Cardiac septum (tissue), 1 donor: ENCODE data around the gene MAMSTR. TPM values are rescaled to one million over a fixed set of nuclear protein-coding genes. Genes with fewer than 3 reads are reported as not detected.

Experiments used
- DNase-seq: peaks from one replicate; pipeline ENCODE4 v3.0.0-alpha.2; 2020; ENCODE audit warnings: low spot score
- intact Hi-C: fragments of 100-400 bp; cut with DNase I; formaldehyde crosslinking; loops from one replicate; pipeline ENCODE4 v1.14.0; 2022
- total RNA-seq: library from RNA; stranded (reverse); fragmentation: NEBNext Ultra II Directional; extraction: Animal tissue kit (Norgen Biotek cat#: 25700); gene quantifications from one replicate; pipeline ENCODE4 v1.2.1, GENCODE V29; 2021
- donor health status: DM: no; HTN: no; CAD: no.

The MAMSTR gene
- total RNA-seq, 1 donor from 2014 or later = 3.2 TPM

DNA sequence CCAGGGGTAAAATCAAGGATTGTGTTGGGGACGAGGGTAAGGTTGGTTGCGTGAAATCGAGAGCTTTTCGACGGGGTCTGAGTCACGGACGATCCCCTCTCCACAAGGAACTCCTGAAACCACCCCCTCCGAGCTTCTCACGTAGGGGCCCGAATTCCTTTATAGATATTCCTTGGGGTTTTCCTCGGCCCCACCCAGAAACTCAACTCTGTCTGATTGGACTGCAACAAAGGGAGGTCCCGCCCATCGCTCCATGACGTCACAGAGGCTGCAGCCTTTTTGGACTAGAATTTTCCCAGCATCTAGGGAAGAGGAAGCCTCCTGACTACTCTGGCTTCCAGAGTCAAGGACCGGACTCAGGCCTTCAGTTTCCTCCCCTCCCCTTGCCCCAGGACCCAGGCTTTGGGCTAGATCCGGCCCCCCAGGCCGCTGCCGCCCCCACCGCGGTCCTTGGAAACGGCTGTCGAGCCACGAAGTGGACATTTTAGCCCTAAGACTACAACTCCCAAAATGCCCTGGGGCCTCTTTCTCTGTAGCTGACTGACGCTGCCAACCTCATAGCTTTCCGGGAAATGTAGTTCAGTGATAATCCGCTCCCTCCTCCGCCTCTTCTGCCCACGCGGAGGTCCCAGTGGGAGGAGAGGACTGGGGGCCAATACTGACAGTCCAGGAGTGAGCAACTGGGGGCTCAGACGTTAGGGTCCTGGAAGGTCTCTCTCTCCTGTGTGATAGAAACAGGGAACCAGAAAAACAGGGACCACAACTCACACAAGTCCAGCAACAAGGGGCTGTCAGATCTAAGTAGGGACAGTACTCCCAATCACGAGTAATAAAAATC, 27.4 kb upstream of the MAMSTR start, which contains the start of gene IZUMO1:
IZUMO1 (minus strand) TSS at position 172 of the 838 bp plus-strand sequence. CDS start 1,050 bp downstream, outside the sequence.
- peak; percentile 85 for DNase-seq
- intact Hi-C loops = no loop called here

DNA sequence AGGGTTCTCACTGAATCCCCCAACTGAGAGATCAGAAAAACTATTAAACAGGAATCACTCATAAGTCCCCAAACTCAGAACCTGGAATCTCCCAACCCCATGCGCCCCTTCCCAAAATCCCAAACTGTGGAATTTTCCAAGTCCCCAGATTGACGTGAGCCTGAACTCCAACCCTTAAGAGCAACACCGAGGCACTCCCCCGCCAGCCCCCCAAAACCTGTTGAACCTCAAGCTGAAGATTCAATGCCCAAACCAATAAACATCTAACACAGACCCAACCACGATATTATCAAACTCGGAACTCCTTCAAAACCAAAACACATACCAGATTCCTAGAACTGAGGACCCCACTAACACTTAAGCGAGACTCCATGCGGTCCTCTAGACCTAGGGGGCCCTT, 26.6 kb upstream of the MAMSTR start:
- intact Hi-C loops = no loop called here
- no peak for DNase-seq

DNA sequence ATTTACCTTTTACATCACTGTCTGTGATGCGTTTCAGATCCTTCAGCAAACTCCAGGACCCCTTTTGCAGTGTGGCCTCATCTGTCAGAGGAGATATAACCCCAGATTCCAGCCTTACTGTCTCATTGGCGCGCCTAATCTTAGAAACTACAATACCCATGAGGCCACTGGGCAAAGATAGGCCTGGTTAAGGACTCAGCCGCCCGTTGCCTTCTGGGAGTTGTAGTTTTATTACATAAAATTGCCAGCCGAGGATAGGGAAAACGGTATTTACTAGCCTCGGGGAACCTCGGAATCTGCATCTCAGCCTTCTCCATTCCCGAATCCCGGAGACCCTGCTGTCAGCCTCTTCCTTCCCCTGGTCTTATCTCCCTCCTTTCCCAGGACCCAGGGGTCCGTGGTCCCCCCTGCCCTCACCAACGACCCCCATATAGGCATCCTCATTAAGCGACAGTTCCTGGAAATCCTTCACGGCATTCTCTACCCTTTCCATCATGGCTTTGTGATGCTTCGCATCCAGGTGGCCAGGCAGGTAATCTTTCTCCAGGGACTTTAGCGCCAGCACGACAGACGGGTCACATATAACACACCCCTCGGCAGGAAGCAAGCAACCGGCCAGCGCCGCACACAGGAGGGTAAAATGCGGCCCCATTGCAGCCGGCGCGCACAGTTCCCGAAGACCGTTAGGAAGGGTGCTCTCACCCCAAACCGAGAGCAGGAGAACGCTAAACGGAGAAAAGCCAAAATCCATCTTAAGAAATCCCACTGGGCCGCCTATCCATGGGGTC, 25.9 kb upstream of the MAMSTR start:
- no peak for DNase-seq
- intact Hi-C loops = no loop called here

DNA sequence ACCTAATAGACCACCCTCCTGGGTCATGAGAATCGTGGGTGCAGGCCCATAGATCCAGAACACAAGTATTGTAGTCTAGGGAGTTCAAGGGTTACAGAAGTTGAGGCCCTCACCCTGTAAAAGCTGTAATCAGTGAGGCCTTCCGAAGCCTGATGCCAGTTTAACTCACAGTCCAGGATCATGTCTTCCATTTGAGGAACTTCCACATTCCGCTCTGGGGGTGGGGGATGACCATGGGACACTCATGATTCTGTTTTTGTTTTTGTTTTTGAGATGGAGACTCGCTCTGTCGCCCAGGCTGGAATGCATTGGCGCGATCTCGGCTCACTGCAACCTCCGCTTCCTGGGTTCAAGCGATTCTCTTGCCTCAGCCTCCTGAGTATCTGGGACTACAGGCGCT, 22.6 kb upstream of the MAMSTR start:
- DNase-seq = no peak

DNA sequence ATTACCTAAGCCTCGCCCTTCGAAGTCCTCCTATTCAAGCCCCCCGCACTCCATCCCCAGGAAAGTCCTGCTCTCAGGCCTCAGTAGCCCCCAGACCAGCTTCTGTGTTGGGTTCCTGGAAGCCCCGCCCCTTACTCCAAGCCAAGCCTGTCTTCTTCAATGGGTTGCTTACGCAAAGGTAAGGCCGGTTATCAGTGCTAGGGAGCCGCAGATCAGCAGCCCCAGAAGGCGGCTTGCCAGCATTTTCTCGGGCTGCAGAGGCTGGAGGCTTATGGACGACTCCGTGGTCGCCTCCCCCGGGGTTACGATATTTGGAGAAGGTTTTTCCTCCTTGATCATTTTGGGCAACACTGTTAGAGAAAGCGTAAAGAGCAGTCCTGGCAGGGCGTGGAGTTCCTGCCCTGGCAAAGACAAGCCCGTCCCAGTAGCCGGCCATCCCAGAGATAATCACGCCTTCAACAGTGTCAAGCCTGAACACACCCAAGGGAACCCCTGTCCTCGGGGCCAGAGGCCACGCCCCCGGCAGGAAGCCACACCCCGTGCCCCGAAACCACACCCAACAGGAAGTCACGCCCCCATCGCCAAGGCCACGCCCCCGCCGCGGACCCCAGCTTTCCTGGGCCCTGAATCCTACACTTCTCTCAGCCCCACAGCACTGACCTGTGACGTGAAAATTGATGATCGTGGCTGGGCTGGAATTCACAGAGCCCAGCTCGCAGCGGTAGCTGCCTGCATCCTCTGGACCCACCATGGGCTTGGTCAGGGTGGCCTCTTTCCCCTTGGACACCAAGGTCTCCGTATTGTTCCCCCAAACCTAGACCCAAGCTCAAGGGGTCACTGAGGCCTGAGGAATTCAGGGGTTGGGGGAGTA, 21.8 kb upstream of the MAMSTR start:
- intact Hi-C loops = no loop called here
- no peak for DNase-seq

More for the DNA sequence above, 22.6 kb upstream of the MAMSTR start:
- intact Hi-C loops = no loop called here

DNA sequence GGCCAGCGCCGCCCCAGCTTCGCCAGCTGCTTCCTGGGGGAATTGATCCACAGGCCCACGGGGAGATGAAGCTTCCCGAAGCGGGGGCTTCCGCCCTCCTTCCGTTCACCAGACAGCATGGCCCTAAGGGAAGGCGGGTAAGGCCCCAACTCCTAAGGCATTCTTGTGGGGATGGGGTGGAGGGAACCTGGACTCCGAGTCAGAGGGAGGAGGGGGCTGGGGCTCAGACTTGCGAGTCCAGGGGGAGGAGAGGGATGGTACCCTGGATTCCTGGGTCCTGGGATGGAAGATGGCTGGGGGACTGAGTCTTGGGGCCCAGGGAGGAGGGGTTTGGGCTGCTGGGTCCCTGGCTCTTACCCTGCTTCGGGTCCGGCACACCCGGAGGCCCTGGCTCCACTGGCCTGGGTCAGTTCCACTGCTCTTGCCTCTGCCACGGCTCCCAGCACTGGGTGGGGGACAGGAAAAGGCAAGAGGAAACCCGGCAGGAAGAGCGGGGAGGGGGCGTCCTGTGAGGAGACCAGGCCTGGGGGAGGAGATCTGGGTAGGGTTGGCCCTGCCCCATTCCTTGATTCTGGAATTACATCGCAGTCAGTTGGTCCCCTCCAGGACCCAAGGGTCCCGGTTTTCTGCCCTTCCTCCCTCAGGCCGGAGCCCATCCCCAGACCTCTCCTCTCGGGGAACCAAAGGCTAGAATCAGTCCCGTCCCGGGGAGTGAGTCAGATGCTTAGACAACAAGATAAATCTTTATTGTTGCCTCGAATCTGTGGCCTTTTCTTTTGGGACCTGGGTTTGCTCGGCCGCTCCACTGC, 20.8 kb upstream of the MAMSTR start, which contains the start of gene RASIP1:
RASIP1 (minus strand) TSS at position 447 of the 809 bp plus-strand sequence; CDS start at position 119, 328 bp downstream.
- no peak for DNase-seq
- intact Hi-C loops = no loop called here

DNA sequence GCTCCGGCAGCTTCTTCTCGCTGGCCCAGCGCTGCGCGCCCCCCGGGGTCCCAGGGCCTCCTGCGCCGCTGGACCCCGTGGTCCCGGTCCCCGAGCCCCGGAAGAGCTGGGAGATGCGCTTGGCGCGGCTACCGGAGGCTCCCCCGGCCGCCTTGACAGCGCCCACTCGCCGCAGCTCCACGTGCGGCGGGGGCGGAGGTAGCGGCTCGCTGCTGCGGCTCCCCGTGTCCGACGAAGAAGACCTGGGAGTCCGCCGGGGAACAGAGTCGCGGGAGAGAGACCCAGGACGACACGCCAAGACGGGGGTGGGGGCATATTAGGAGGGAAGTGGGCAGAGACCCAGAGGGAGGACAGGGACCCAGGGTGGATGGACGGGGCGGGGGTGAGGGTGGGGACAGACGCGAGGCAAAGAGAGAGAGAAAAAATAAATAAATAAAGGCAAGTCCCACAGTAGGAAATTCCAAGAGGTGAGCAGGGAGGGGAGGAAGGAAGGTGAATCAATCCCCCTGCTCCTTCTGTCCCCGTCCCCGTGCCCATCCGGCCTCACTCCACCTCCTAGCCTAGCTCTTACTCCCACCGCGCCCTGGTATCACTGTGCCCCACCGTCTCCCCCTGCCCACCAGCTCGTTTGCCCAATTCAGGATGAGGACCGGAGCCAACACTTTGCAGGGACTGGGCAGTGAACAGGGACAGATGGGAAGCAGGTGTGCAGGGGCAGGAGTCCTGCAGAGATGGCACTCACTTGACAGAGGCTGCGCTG, 20.1 kb upstream of the MAMSTR start:
- intact Hi-C loops = loop anchor here (2.0 kb wide), 1 partner anchor 65 kb away; no protein-coding TSS in a partner anchor
- no peak for DNase-seq

DNA sequence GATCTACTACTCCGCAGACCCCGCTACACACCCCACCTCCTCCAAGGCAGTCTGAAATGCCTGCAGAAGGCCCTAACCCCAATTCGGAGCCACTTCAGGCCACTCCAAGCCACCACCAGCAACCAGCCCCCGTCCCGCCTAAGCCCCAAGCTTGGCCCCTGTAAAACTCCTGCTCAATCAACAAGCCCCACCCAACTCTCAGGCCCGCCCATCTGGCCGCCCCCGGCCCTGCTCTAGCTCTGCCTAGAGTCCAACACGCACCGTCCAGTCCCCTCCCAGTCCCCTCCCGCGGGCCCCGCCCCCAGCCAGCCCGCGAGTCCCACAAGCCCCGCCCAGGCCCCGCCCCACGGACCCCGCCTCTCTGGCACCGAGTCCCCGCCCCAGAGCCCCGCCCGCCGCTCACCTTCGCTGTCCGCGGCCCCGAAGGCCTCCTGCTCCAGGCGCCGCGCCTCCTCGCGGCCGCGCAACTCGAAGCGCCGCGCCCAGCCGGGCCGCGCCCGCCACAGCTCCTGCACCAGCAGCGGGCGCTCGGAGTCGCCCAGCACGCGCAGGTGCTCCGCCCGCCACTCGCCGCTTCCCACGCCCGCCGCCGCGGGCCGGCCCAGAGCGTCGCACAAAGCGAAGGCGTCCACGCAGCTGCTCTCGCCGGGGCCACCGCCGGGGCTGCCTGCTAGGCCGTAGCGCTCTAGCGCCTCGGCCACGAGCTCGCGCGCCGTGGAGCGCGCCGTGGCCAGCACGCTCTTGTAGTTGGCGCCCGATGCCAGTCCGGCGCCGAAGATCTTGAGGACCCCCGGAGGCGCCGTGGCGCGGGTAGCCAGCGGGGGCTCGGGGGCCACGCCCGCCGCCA, 19.3 kb upstream of the MAMSTR start:
- intact Hi-C loops = loop anchor here (2.0 kb wide), 1 partner anchor 64 kb away; no protein-coding TSS in a partner anchor
- DNase-seq = peak; percentile 96

DNA sequence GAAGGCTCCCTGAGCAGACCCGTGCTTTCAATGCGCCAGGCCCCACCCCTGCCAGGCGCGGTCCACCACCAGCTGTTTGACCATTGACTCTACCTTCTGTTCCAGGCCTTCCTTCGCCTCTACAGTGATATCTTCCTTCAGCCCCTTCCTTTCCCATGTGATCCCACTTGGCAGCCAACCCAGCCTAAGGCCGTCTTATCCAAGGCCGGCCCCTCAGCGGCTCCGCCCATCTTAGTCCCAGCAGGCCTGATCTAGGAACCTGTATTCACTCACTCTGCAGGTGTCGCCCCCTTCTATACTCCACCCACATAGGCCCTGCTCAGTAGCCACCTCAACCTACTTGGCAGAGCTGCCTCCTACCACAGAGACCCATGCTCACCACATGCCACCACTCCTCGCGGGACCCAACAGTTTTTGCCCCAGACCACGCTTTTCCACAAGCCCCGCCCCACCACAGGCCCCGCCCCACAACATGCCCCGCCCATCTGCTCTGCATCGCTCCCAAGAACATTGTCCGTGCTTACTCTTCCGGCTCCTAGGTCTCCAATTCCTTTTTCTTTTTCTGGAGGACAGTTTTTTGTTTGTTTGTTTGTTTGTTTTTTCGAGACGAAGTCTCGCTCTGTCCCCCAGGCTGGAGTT, 18.0 kb upstream of the MAMSTR start:
- intact Hi-C loops = no loop called here
- no peak for DNase-seq

DNA sequence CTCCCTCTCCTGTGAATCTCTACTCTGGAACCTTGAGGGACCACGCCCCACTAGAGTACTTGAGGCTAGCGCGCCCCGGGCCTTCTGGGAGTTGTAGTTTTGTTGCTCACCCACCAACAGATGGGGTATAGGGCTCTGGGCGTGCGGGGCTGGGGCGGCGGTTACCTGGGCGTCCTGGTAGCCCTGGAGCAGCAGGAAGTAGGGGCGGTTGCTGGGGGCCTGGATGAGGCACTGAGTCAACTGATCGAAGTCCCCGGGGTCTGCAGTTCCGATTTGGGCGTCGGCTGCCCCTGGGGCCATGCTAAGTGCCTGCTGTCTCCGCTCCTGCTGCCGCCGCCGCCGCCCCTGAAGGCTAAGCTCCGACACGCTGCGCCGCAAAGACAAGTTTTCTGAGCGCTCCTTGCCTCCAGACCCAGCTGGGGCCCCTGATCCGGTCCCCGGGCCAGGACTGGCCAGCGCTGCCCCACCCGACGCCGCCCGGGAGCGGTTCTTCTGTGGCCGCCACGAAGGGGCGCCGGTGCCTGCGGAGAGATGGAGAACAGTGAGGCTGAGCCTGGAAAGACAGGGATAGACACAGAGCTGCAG, 15.6 kb upstream of the MAMSTR start:
- DNase-seq = no peak
- intact Hi-C loops = no loop called here

DNA sequence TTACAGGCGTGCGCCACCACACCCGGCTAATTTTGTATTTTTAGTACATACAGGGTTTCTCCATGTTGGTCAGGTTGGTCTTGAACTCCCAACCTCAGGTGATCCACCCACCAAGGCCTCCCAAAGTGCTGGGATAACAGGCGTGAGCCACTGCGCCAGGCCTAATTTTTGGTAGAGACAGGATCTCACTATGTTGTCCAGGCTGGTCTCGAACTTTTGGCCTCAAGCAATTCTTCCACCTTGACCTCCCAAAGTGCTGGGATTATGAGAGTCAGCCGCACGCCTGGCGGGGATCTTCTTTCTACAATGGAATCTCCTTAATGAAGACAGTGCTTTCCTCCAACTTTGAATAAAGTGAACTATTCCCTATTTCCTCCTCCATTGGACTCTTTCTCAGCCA, 15.1 kb upstream of the MAMSTR start:
- intact Hi-C loops = no loop called here
- no peak for DNase-seq

DNA sequence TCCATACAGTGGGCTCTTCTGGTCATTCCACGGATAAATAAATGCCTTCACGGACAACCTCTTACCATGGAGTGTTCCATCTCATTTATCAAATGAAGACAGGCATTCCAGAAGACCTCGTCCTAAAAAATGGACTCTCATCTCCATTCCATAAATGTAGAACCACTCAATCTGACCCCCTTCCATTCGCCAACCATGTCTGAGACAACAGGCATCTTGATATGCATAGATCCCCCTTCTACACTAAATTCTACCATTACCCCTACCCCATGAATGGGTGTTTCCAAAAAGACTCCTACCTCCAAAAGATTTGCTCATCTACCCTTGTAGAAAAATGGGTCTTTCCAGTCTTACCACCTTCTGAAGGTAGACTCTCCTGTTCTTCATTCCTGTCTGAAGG, 11.9 kb upstream of the MAMSTR start:
- DNase-seq = no peak
- intact Hi-C loops = no loop called here

DNA sequence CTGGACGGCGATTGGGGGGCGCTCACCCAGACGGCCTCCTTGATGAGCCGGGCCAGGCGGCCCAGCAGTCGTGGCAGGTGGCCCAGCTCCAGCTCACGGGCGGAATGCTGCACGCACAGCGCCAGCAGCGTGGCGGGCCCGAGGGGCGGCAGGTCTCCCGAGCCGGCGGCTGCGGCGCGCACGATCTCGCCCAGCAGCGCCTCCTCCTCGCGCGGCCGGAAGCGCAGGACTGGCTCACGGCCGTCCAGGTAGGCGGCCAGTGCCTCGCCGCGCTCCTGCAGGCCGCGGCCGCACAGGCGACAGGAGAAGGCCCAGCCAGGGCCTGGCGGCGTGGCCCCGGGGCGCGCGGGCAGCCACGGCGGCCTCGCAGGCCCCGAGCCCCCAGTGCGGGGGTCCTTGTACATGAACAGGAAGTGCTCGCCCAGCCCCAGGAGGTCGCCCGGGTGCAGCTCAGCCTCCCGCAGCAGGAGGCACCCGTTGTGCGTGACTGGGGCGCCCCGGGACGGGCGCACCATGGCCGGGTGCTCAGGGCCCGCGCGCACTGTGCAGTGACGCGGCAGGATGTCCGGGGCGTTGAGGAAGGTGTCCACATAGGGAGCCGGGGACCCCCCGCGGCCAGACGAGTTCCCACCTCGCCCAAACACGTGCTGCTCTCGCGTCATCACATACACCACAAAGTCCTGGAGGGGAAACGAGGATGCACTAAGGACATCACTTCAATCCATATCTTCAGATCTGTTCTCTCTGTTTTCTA, 9.6 kb upstream of the MAMSTR start:
- DNase-seq = no peak
- intact Hi-C loops = no loop called here

DNA sequence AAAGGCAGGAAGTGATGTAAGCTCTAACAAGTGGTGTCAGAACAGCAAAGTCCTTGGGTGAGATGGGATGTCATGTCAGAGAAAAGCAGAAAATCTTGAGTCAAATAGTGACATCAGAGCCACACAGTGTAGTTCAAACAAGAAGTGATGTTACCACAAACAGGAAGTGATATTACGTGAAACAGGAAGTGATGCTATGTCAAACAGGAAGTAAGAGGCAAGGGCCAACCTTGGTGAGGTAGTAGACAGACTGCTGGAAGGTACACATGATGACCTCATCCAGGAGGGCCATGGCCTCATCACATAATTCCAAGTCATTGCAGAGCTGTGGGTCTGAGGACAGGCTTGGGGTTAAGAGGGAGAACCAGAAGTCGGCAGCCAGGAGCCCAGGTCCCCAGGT, 7.0 kb upstream of the MAMSTR start:
- intact Hi-C loops = no loop called here
- no peak for DNase-seq
